RWPE1 (cell line): ENCODE data around the gene STARD7.

Experiments used
- CTCF ChIA-PET: fragments of 350-600 bp; sonication (Branson Sonifier 250); formaldehyde crosslinking; extraction: SDS; loops from one replicate; lab custom pipeline; 2021; lab: Yijun Ruan, JAX
- POLR2A ChIA-PET: fragments of 400-600 bp; formaldehyde crosslinking; extraction: SDS; loops from one replicate; lab custom pipeline; 2020; ENCODE audit warnings: antibody characterized with exemption; ENCODE audit not compliant: low non-redundant PET; lab: Yijun Ruan, JAX
- DNase-seq: peaks from one replicate; pipeline ENCODE4 v3.0.0; 2012; ENCODE audit warnings: low spot score
- H3K27ac ChIP-seq: fragments of 450-650 bp; 2 replicates; pipeline ENCODE4 v1.5.1; 2017
- CTCF ChIP-seq: fragments of 450-650 bp; conservative IDR thresholded peaks from 2 replicates; pipeline ENCODE4 v1.5.1; 2017; ENCODE audit warnings: low read depth, mild to moderate bottlenecking

The STARD7 gene

DNA sequence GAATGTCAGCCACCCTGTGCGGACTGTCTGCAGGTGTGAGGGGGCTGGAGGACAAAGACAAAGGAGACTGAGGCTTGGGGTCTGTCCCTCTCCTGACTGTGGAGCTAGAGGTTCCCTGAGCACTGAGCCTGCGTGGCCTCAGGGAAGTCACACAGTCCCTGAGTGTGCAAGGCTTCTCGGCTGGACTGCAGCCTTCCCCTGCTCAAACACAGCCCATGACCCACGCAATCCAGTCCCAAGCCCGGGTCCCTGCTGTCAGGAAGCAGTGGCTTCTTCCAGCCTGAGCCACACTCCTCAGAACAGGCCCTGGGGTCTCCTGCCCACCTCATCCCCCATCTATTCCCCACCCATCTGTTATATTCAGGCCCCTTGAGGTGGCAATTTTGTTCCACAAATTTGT, 73.0 kb downstream of the STARD7 start:
- DNase-seq = no peak
- no peak overlapping the region for H3K27ac ChIP-seq
- CTCF ChIA-PET = no interaction called here
- POLR2A ChIA-PET = no interaction called here
- TF ChIP-seq CTCF = no peak

DNA sequence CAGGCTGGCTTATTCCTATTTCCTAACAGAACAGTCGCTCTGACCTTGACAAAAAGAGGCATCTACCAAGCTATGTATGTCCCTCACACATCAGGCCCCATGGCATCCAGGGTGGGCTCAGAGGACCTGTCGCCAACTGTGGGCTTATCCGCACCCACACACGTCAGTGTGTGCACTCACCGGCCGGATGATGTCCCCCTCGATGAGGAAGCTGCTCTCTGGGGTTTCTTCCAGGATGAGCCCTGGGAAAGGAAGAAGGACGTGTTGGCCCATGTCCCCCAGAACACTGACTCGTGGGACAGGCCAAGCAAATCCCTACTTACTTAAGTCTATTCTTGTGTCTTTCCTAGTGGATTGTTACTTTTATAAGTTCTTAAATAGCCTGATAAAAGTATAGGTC, 73.5 kb downstream of the STARD7 start:
- no peak overlapping the region for H3K27ac ChIP-seq
- ChIA-PET POLR2A (no interaction called here), CTCF (no interaction called here)
- no peak for TF ChIP-seq CTCF
- no peak for DNase-seq
